ENCODE measurements around the gene MYOZ2.
"Not testable (repeated sequence)": the region's sequence is repeated elsewhere in the genome, so short reads cannot be mapped to it uniquely, and the experiment has no call there.

The MYOZ2 gene

DNA sequence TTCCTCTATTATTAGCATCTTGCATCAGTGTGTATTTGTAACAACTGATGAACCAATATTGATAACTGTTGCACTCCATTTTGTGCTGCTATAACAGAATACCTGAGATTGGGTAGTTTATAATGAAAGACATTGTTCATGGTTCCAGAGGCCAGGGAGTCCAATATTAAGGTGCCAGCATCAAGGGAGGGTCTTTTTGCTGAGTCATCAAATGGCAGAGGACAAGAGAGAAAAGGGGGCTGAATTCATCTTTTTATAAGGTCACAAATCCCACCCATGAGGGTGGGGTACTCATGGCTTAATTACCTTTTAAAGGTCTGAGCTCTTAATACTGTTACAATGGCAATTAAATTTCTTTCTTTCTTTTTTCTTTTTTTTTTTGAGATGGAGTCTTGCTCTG is 7.2 kb downstream of the MYOZ2 start:
- Histone ChIP-seq H3K36me3 (ENCODE audit: insufficient read depth) (no peaks in the 10 kb centered on the region), H3K4me3 (IDR thresholded peaks at IDR 0.05; ENCODE audit: insufficient read depth, low read depth, low read length) (no peak overlapping the region), H4K20me1 (ENCODE audit: insufficient read depth) (no peaks in the 10 kb centered on the region), H3K4me2 (no peak overlapping the region), H3K79me2 (ENCODE audit: insufficient read depth, low read depth) (no peaks in the 10 kb centered on the region), H3K27me3 (ENCODE audit: insufficient read depth, low read depth) (no peaks in the 10 kb centered on the region), H3K4me1 (ENCODE audit: low read depth, poor library complexity, severe bottlenecking) (no peaks in the 10 kb centered on the region), H2AFZ (ENCODE audit: low read depth) (no peak overlapping the region), H3K9ac (no peak overlapping the region), H3K27ac (no peak overlapping the region)
- TF ChIP-seq, protein P1, sequence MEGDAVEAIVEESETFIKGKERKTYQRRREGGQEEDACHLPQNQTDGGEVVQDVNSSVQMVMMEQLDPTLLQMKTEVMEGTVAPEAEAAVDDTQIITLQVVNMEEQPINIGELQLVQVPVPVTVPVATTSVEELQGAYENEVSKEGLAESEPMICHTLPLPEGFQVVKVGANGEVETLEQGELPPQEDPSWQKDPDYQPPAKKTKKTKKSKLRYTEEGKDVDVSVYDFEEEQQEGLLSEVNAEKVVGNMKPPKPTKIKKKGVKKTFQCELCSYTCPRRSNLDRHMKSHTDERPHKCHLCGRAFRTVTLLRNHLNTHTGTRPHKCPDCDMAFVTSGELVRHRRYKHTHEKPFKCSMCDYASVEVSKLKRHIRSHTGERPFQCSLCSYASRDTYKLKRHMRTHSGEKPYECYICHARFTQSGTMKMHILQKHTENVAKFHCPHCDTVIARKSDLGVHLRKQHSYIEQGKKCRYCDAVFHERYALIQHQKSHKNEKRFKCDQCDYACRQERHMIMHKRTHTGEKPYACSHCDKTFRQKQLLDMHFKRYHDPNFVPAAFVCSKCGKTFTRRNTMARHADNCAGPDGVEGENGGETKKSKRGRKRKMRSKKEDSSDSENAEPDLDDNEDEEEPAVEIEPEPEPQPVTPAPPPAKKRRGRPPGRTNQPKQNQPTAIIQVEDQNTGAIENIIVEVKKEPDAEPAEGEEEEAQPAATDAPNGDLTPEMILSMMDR (conservative IDR thresholded peaks at IDR 0.05; ENCODE audit: low read depth, low read length): no peak

DNA sequence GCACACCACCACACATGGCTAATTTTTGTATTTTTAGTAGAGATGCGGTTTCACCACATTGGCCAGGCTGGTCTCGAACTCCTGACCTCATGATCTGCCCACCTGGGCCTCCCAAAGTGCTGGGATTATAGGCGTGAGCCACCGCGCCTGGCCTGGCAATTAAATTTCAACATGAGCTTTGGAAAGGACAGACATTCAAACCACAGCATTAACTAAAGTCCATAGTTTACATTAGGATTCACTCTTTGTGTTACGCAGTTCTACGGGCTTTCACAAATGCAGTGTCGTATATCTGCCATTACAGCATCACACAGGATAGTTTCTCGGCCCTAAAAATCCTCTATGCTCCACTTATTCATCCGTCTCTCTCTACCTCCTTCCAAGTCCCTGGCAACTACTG is 7.7 kb downstream of the MYOZ2 start:
- H3K27ac ChIP-seq; H3K79me2 ChIP-seq (ENCODE audit: insufficient read depth, low read depth); H3K27me3 ChIP-seq (ENCODE audit: insufficient read depth, low read depth); H4K20me1 ChIP-seq (ENCODE audit: insufficient read depth); H3K4me2 ChIP-seq; H3K4me3 ChIP-seq (IDR thresholded peaks at IDR 0.05; ENCODE audit: insufficient read depth, low read depth, low read length); H2AFZ ChIP-seq (ENCODE audit: low read depth); H3K36me3 ChIP-seq (ENCODE audit: insufficient read depth); H3K9ac ChIP-seq; H3K4me1 ChIP-seq (ENCODE audit: low read depth, poor library complexity, severe bottlenecking): not testable (repeated sequence)

DNA sequence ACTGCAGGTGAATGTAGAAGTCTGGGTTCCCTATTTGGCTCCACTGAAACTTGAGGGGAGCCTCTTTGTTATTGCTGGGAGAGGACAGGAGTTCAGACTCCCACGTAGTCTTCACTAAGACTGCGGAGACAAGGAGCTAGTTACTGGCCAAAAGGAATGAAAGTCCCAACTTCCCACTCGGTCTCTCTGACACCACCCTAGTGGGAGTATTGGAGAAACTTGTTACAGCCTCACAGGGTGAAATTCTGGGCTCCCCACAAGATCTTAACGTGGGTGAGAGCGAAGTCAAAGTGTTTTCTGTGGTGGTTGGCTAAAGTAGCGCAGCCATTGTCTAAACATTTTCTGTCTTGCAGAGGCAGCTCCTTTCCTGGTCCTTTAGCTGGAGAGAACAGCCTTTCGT is 13.5 kb downstream of the MYOZ2 start:
- Histone ChIP-seq H3K79me2 (ENCODE audit: insufficient read depth, low read depth) (no peaks in the 10 kb centered on the region), H3K27me3 (ENCODE audit: insufficient read depth, low read depth) (no peaks in the 10 kb centered on the region), H3K4me3 (IDR thresholded peaks at IDR 0.05; ENCODE audit: insufficient read depth, low read depth, low read length) (no peak overlapping the region), H2AFZ (ENCODE audit: low read depth) (no peak overlapping the region), H3K4me1 (ENCODE audit: low read depth, poor library complexity, severe bottlenecking) (no peaks in the 10 kb centered on the region), H4K20me1 (ENCODE audit: insufficient read depth) (no peaks in the 10 kb centered on the region), H3K9ac (no peak overlapping the region), H3K4me2 (no peak overlapping the region), H3K27ac (no peak overlapping the region), H3K36me3 (ENCODE audit: insufficient read depth) (no peaks in the 10 kb centered on the region)
- TF ChIP-seq, protein P1 (conservative IDR thresholded peaks at IDR 0.05; ENCODE audit: low read depth, low read length): no peak

DNA sequence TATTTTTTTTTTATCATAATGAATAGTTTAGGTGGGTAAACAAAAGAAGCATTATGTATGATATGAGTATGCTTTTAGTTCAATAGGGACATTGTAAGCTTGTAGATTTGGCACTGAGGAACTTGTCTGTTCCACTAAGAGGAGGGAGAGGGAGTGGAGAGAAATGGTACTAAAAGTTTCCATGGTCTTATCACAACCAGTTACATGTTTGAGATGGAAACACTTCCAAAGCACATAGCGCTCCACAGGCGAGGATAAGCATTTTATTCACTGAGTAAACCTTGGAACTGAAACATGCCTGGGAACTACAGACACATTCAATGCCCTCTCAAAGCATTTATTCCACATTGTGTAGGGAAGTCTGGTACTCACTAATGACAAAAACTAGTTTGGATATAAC is 15.5 kb downstream of the MYOZ2 start:
- no peaks in the 10 kb centered on the region for H4K20me1 ChIP-seq (ENCODE audit: insufficient read depth)
- H3K4me3 ChIP-seq (IDR thresholded peaks at IDR 0.05; ENCODE audit: insufficient read depth, low read depth, low read length): no peak overlapping the region
- no peak overlapping the region for H3K4me2 ChIP-seq

DNA sequence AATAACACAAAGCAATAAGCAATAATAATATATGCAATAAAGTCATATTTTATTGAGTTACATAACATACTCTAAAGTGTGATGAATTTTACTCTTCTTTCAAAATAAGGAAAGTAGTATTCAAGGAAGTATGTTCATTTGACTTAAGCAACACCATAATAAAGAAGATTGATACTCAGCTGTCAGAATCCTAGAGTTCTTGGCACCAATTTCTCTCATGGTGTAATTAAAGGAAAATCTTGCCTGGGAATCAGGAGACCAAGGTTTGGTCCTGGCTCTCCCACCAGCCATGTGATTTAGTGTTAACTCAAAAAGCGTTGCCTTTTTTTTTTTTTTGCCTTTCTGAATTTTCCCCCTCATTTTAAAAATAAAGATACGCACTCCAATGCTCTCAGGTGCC is 17.1 kb downstream of the MYOZ2 start:
- Histone ChIP-seq H3K36me3 (ENCODE audit: insufficient read depth) (no peaks in the 10 kb centered on the region), H4K20me1 (ENCODE audit: insufficient read depth) (no peaks in the 10 kb centered on the region), H3K4me3 (IDR thresholded peaks at IDR 0.05; ENCODE audit: insufficient read depth, low read depth, low read length) (no peak overlapping the region), H3K4me1 (ENCODE audit: low read depth, poor library complexity, severe bottlenecking) (no peaks in the 10 kb centered on the region), H3K4me2 (no peak overlapping the region), H2AFZ (ENCODE audit: low read depth) (no peak overlapping the region), H3K9ac (no peak overlapping the region), H3K27me3 (ENCODE audit: insufficient read depth, low read depth) (no peaks in the 10 kb centered on the region), H3K79me2 (ENCODE audit: insufficient read depth, low read depth) (no peaks in the 10 kb centered on the region), H3K27ac (no peak overlapping the region)
- TF ChIP-seq, protein P1 (conservative IDR thresholded peaks at IDR 0.05; ENCODE audit: low read depth, low read length): no peak

More for the DNA sequence above, 15.5 kb downstream of the MYOZ2 start:
- TF ChIP-seq, protein P1 (conservative IDR thresholded peaks at IDR 0.05; ENCODE audit: low read depth, low read length): no peak
- Histone ChIP-seq H3K27me3 (ENCODE audit: insufficient read depth, low read depth) (no peaks in the 10 kb centered on the region), H2AFZ (ENCODE audit: low read depth) (no peak overlapping the region), H3K27ac (no peak overlapping the region), H3K36me3 (ENCODE audit: insufficient read depth) (no peaks in the 10 kb centered on the region), H3K4me1 (ENCODE audit: low read depth, poor library complexity, severe bottlenecking) (no peaks in the 10 kb centered on the region), H3K9ac (no peak overlapping the region), H3K79me2 (ENCODE audit: insufficient read depth, low read depth) (no peaks in the 10 kb centered on the region)
